Neuron (in vitro differentiated cells): ENCODE measurements around the gene PEAR1.

Experiments used
- H2AFZ ChIP-seq: one replicate; pipeline ENCODE4 v1.6.1; 2013; ENCODE audit warnings: low read depth, mild to moderate bottlenecking, inconsistent platforms, low read length, moderate library complexity
- H3K27me3 ChIP-seq: one replicate; pipeline ENCODE4 v1.6.1; 2013; ENCODE audit warnings: low read length; ENCODE audit not compliant: insufficient read depth
- H3K36me3 ChIP-seq: one replicate; pipeline ENCODE4 v1.6.1; 2013; ENCODE audit warnings: low read length; ENCODE audit not compliant: insufficient read depth
- H3K4me1 ChIP-seq: one replicate; pipeline ENCODE4 v1.6.1; 2013; ENCODE audit warnings: low read length; ENCODE audit not compliant: insufficient read depth
- H3K4me3 ChIP-seq: 2 replicates; pipeline ENCODE4 v1.5.1; 2013; ENCODE audit warnings: mild to moderate bottlenecking, low read length, moderate library complexity
- H3K9me3 ChIP-seq: one replicate; pipeline ENCODE4 v1.6.1; 2013; ENCODE audit warnings: low read length

PEAR1 gene

DNA sequence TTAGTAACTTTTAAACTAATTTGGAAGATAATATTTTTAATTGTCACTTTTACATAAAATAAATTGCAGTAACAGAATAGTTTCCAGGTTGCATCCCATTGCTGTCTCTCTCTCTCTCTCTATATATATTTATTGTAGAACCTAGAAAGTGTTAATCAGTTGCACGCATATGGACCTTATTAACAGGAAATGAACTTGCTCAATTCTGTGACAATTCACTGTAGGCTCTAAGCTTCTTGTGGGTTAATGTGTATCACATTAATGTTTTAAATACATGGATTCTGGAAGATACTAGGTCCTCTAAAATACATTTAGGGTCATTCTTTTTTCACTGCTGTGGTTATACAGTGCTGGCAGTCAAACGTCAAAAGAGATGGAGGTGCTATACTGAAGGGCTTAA lies 60.1 kb downstream of the PEAR1 start:
- no peak overlapping the region for H2AFZ ChIP-seq
- H3K36me3 ChIP-seq, result peaks cover 87% of the 10 kb centered on the region
- H3K27me3 ChIP-seq, result no peaks in the 10 kb centered on the region
- no peaks in the 10 kb centered on the region for H3K4me1 ChIP-seq
- H3K4me3 ChIP-seq, result no peak overlapping the region
- no peaks in the 10 kb centered on the region for H3K9me3 ChIP-seq

GRCh38 chr1:156956333-156956732 lies 62.8 kb downstream of the PEAR1 start:
- no peak overlapping the region for H2AFZ ChIP-seq
- no peaks in the 10 kb centered on the region for H3K9me3 ChIP-seq
- H3K36me3 ChIP-seq, result peaks cover 85% of the 10 kb centered on the region
- no peaks in the 10 kb centered on the region for H3K27me3 ChIP-seq
- no peak overlapping the region for H3K4me3 ChIP-seq
- no peaks in the 10 kb centered on the region for H3K4me1 ChIP-seq

DNA sequence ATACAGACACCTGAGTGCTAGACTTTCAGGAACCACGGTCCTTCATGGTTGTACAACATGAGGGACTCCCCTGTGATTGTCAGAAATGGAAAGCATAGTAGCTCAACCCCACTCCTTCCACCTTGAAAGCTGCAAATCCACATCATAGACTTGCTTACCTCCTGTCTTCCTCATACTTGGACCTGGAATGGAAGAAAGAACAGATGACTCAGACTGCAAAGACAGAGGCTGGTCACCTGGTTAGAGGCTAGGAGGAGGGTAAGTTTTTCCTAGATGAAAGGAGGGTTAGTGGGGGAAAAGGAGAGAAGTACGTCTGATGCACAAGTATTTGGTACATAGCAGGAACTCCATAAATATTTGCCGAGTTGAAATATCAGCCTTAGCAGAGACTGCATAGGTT lies 64.1 kb downstream of the PEAR1 start:
- H3K4me1 ChIP-seq, result no peaks in the 10 kb centered on the region
- peaks cover 84% of the 10 kb centered on the region for H3K36me3 ChIP-seq

GRCh38 chr1:156958247-156958714 lies 64.8 kb downstream of the PEAR1 start:
- Histone ChIP-seq H2AFZ (no peak overlapping the region), H3K4me3 (no peak overlapping the region), H3K9me3 (no peaks in the 10 kb centered on the region), H3K27me3 (no peaks in the 10 kb centered on the region), H3K4me1 (no peaks in the 10 kb centered on the region), H3K36me3 (peaks cover 85% of the 10 kb centered on the region)

More for the DNA sequence above, 64.1 kb downstream of the PEAR1 start:
- Histone ChIP-seq H2AFZ (no peak overlapping the region), H3K27me3 (no peaks in the 10 kb centered on the region), H3K9me3 (no peaks in the 10 kb centered on the region), H3K4me3 (no peak overlapping the region)

DNA sequence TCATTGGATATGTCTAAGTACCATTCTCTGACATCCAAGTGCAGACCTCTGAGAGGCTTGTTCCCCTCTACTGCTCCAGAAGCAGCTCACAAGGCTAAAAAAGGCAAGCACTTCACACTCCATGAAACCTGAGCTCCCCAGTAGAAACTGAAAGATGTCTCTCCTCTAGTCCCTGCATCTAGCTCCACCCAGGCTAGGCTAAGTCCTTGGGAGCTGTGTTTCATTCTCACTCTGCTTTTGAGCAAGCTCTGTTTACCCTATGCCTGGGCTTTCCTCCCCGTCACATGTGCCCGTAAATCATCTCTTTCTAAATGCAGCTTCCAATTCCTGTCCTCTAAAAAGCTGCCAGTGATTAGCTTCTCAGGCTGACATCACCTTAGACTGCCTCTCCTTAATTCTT lies 65.9 kb downstream of the PEAR1 start:
- peaks cover 84% of the 10 kb centered on the region for H3K36me3 ChIP-seq

GRCh38 chr1:156959925-156960324 lies 66.4 kb downstream of the PEAR1 start:
- no peaks in the 10 kb centered on the region for H3K27me3 ChIP-seq
- no peak overlapping the region for H2AFZ ChIP-seq
- H3K4me1 ChIP-seq, result no peaks in the 10 kb centered on the region
- H3K36me3 ChIP-seq, result peaks cover 81% of the 10 kb centered on the region
- H3K9me3 ChIP-seq, result no peaks in the 10 kb centered on the region
- H3K4me3 ChIP-seq, result no peak overlapping the region

More for the DNA sequence above, 65.9 kb downstream of the PEAR1 start:
- Histone ChIP-seq H3K4me3 (no peak overlapping the region), H2AFZ (no peak overlapping the region), H3K4me1 (no peaks in the 10 kb centered on the region), H3K9me3 (no peaks in the 10 kb centered on the region), H3K27me3 (no peaks in the 10 kb centered on the region)

DNA sequence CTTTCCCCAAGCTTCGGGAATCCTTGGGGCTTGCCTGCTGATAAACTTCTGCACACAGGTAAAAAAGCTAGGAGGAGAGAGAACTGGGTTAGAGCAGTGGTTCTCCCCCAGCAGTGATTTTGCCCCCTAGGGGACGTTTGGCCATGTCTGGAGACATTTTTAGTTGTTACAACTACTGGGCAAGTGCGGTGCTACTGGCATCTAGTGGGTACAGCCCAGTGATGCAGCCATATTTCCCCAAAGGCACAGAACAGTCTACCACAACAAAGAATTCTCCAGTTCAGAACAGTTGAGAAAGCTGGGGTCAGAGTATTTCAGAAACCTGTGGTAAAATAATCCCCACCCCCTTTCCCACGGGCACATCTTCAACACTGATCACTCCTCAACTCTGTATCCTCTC lies 68.2 kb downstream of the PEAR1 start:
- Histone ChIP-seq H3K9me3 (no peaks in the 10 kb centered on the region), H2AFZ (no peak overlapping the region), H3K4me3 (no peak overlapping the region), H3K36me3 (peaks cover 72% of the 10 kb centered on the region), H3K4me1 (no peaks in the 10 kb centered on the region), H3K27me3 (no peaks in the 10 kb centered on the region)

DNA sequence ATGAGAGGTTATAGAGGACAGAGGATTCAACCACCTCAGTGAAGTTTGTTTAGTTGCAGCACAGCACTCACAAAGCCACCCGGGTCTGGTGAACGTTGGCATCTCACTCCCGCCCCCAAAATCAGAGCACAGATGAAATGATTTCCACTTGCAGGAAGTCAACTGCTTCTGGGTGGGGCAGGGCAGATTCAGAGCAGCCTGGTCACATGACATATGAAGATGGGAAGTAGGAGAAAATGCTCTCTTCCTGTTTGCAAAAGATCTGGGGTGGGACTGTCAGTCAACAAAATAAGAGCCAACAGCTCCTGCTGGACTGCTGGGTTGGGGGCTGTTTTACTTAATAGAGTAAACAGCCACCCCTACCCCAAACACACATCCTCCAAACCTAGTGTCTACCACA lies 70.1 kb downstream of the PEAR1 start:
- Histone ChIP-seq H2AFZ (no peak overlapping the region), H3K36me3 (peaks cover 65% of the 10 kb centered on the region), H3K4me3 (no peak overlapping the region), H3K27me3 (no peaks in the 10 kb centered on the region), H3K4me1 (no peaks in the 10 kb centered on the region), H3K9me3 (no peaks in the 10 kb centered on the region)

- H3K4me3 ChIP-seq, result no peak overlapping the region
- peaks cover 65% of the 10 kb centered on the region for H3K36me3 ChIP-seq
- H2AFZ ChIP-seq, result no peak overlapping the region
- no peaks in the 10 kb centered on the region for H3K27me3 ChIP-seq
- no peaks in the 10 kb centered on the region for H3K4me1 ChIP-seq
- no peaks in the 10 kb centered on the region for H3K9me3 ChIP-seq
Measured at GRCh38 chr1:156964441-156964840, 70.9 kb downstream of the PEAR1 start.
